LHCN-M2 (cell line): ENCODE results near the gene OSBPL10. TPM values are rescaled to one million over a fixed set of nuclear protein-coding genes. Genes with fewer than 3 reads are reported as not detected.
A peak's percentile ranks its signal among the peaks of the same experiment; 100 is the strongest.
"Not testable (repeated sequence)": the region's sequence is repeated elsewhere in the genome, so short reads cannot be mapped to it uniquely, and the experiment has no call there.

ENCODE experiments used
- DNase-seq: peaks from one replicate; pipeline ENCODE4 v3.0.0-alpha.2; 2012; ENCODE audit warnings: low read depth
- total RNA-seq: library from RNA; depleted of rRNA; stranded (reverse); fragments of >200 nt; gene quantifications from 2 replicates; pipeline ENCODE4 v1.2.3, GENCODE V29; 2014

Gene OSBPL10
- total RNA-seq, 1 experiment from 2014 or later = 48.2 TPM

GRCh38 chr3:31892916-31893573 is 88.0 kb downstream of the OSBPL10 start:
- DNase-seq = peak; percentile 42

DNA sequence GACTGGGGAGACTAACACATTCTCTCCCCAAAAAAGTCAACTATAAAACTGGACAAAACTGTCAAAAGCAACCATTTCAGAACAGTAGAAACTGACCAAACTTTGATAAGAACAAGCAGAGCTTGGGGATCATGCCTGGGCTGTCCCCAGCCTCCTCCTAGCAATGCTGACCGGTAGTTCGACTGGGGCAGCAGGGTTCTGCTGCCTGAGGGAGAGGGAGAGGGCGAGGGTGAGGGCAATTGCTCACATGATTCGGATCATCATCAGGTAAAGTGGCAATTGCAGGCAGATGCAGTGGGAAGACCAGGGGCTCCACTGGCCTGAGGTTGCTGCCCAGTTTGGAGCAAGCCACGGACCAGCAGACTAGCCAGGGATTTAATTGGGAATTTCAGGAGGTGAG is 88.6 kb downstream of the OSBPL10 start:
- no peak for DNase-seq

GRCh38 chr3:31891876-31892455 is 89.1 kb downstream of the OSBPL10 start:
- no peak for DNase-seq

DNA sequence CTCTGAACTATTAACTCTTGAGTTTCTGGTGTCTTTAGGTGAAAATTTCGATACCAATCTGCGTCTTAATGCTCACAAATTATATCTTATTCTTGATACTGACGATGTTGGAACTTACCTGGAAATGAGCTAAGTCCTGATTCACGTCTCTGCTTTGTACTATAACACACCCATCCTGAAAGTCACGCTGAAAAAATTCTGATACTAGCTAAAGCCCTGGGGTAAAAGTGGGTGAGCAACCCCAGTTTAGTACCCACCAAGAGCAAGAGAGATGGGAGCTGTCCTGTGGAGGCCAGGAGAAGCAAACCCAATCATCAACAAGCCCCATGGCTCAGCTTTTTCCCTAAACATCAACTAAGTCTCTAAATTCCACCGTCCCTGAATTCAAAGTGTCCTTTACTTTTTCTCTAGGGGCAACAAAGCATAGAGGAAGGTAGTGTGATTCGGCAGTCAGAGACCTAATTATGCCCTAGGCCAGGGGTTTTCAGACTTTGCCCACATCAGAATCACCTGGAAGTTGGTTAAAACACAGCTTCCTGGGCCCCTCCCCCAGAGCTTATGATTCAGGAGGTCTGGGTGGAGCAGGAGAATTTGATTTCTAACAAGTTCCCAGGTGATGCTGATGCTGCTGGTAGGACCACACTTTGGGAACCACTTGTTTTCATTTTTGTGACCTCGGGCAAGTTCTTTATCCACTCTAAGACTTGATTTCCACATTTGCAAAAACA is 90.2 kb downstream of the OSBPL10 start:
- no peak for DNase-seq

- DNase-seq = no peak
Observed at GRCh38 chr3:31890007-31890406, 91.1 kb downstream of the OSBPL10 start.

- no peak for DNase-seq
Observed at GRCh38 chr3:31885235-31885634, 95.8 kb downstream of the OSBPL10 start.

- DNase-seq = no peak
Observed at GRCh38 chr3:31884251-31884650, 96.8 kb downstream of the OSBPL10 start.

DNA sequence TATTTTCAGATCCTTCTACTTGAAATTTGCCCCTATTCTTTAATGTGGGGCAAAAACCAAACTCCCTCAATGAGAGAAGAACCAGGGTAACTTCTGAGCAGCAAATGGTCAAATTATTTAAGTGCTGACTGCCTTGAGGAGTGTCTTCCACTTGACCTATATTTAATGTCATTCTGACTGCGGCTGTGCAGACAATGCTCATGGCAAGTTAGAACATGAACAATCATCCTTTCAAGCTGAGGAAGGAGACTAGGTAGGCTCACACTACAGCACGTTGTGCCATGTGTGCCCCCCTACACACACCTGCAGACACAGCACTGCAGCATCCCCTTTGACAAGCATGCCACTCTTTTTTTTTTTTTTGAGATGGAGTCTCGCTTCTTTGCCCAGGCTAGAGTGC is 98.2 kb downstream of the OSBPL10 start:
- no peak for DNase-seq

GRCh38 chr3:31882431-31882830 is 98.6 kb downstream of the OSBPL10 start:
- DNase-seq = no peak

DNA sequence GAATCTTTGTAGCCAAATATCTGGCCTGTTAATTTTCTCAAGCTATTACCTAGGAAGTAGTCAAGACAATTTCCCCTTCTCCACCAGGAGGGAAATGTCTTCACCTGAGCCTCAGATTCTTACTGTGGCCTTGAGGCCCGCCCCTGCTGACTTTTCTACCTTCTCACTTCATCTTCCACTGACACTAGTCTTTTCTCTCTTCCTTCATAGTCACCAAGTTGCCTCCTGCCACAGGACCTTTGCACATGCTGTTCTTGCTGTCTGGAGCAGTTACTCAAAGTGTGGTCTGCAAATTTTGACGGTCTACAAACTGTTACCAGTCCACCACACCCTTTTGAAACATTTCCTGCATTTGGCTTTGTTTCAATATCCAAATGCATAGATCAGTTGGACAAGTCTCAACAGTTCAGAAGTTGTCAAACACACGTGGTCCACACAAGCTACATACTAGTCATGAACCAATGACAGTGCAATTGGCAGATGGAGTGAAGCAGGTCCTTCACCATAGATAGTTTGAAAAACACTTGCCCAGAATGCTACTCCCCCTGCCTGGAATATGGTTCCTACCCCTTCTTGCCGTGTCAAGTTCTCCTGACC is 100.5 kb downstream of the OSBPL10 start:
- no peak for DNase-seq

DNA sequence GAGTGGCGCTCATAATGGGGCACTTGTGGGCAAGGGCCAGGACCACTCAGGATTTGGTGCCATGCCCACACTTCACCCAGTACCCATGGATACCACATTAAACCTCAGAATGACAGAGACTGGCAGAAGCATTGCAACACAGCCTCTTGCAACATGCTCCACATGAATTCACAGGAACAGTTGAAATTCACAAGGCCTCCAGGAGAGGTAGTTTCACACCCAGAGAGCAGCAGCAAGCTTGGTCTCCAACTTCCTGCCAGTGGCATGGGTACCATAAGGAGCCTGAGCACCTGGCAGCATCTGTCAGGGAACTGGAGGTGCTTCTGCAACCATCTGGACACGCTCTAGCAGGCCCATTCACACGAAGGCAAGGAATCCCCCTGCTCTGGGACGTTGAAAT is 101.0 kb downstream of the OSBPL10 start:
- peak; percentile 78 for DNase-seq

DNA sequence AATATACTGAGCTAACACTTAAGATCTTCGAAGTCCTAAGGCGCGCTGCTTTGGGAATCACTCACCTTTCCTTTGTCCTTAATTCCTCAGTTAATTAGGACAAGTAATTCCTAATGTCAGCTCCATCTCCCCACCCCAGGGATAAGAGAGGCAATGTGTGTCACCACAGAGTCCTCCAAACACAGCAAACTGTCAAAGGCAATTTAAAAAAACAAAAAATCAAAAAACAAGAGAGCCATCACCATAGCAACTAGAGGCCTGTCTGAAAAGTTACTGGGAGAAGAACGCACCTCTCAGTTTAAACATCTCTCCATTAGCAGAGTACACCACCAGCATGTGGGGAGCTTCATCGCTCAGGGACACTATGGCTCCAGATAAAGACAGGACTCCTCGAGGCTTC is 101.7 kb downstream of the OSBPL10 start:
- DNase-seq = no peak

- no peak for DNase-seq
Observed at GRCh38 chr3:31878231-31878838, 102.7 kb downstream of the OSBPL10 start.

DNA sequence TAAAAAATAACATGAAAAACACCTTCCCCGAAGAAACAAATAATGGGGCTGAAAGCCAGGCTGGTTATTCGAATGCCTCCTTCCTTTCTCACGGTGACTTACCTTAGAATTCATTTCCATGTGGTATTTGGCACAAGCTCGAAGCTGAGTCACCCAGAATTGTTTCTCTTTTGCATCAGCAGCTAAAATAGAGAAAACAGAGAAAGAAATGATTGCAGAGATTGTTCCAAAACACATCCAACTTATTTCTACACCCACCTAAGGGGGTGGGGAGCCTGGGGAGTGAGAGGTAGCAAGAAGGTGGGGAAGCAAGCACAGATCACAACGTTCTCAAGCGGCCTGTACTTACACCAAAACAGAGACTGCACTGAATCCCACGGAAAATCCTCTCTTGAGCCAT is 104.7 kb downstream of the OSBPL10 start:
- DNase-seq = peak; percentile 48

- no peak for DNase-seq
Observed at GRCh38 chr3:31875437-31875836, 105.6 kb downstream of the OSBPL10 start.

- DNase-seq = no peak
Observed at GRCh38 chr3:31873254-31873820, 107.7 kb downstream of the OSBPL10 start.

- no peak for DNase-seq
Observed at GRCh38 chr3:31871939-31872507, 109.0 kb downstream of the OSBPL10 start.

GRCh38 chr3:31870111-31870510 is 111.0 kb downstream of the OSBPL10 start:
- DNase-seq = not testable (repeated sequence)

DNA sequence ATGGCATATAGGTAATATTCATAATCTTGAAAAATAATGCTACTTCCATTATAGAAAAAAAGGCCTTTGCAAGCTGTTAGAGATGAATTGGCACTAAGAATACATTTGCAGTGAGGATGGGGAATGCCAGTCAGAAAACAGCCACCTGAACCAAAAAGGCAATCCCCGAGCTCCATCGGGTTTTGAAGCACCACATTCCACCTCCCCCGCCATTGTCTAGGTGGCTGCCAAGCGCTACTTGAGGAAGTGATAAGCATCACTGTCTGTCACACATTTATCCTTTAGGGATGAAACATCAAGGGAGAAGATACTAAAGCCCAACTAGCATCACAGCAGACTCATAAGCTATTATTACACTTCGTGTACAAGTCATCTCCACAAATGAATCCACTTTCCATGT is 112.8 kb downstream of the OSBPL10 start:
- DNase-seq = no peak

- DNase-seq = peak; percentile 55
Observed at GRCh38 chr3:31862666-31863279, 118.3 kb downstream of the OSBPL10 start.

DNA sequence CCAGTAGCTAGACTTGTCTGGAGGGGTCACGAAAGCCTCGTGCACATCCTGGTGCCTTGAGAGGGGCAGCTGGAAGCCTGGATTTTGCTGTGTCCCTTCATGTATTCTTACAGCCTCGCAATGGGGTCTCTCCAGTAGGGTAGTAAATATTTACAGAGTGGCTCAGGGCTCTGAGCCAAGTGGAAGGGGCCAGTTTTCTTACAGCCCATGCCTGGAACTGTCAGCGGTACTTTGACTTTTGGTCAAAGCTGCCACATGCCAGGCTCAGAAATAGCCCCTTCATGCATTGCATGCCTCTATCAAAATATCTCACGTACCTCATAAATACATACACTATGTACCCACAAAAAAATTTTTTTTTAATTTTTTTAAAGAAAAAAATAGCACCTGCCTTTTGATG is 119.2 kb downstream of the OSBPL10 start:
- DNase-seq = no peak
